C4-2B (cell line): ENCODE data around the gene LRRIQ4.
A peak's percentile ranks its signal among the peaks of the same experiment; 100 is the strongest.

Experiments used
- CTCF ChIP-seq: fragments of 450-650 bp; conservative IDR thresholded peaks from 2 replicates; pipeline ENCODE4 v1.5.1; 2017; ENCODE audit warnings: mild to moderate bottlenecking
- ZFX ChIP-seq: fragments of 450-650 bp; IDR thresholded peaks from 2 replicates; pipeline ENCODE4 v1.6.1; 2017

GRCh38 chr3:169835533-169835932 lies 22.9 kb downstream of the LRRIQ4 start:
- peak; percentile 20 for TF ChIP-seq CTCF
- TF ChIP-seq ZFX: no peak
